Right hindlimb (tissue), 1 donor: ENCODE measurements around the gene MAPK9.
"Not testable (repeated sequence)": the region's sequence is repeated elsewhere in the genome, so short reads cannot be mapped to it uniquely, and the experiment has no call there.

ENCODE experiments used
- DNase-seq: peaks from one replicate; pipeline ENCODE4 v3.0.0-alpha.2; 2018

The MAPK9 gene

GRCh38 chr5:180324601-180324950 is 32.7 kb upstream of the MAPK9 start:
- peak; percentile 46 for DNase-seq

- no peak for DNase-seq
Measured at GRCh38 chr5:180323941-180324600, 32.2 kb upstream of the MAPK9 start.

- DNase-seq, result no peak
Measured at GRCh38 chr5:180323160-180323559, 31.3 kb upstream of the MAPK9 start.

GRCh38 chr5:180318456-180319089 is 26.7 kb upstream of the MAPK9 start:
- no peak for DNase-seq

- no peak for DNase-seq
Measured at GRCh38 chr5:180316586-180316985, 24.7 kb upstream of the MAPK9 start.

- DNase-seq, result peak; percentile 60
Measured at GRCh38 chr5:180315762-180316212, 23.9 kb upstream of the MAPK9 start.

- DNase-seq, result peak; percentile 62
Measured at GRCh38 chr5:180313677-180314505, 22.0 kb upstream of the MAPK9 start.

- DNase-seq, result no peak
Measured at GRCh38 chr5:180311216-180311615, 19.3 kb upstream of the MAPK9 start.

GRCh38 chr5:180306796-180307195 is 14.9 kb upstream of the MAPK9 start:
- DNase-seq, result no peak

- no peak for DNase-seq
Measured at GRCh38 chr5:180305481-180305880, 13.6 kb upstream of the MAPK9 start.

GRCh38 chr5:180304431-180305375 is 12.8 kb upstream of the MAPK9 start:
- no peak for DNase-seq

- DNase-seq, result no peak
Measured at GRCh38 chr5:180304016-180304292, 12.1 kb upstream of the MAPK9 start.

GRCh38 chr5:180303226-180304015 is 11.5 kb upstream of the MAPK9 start:
- no peak for DNase-seq

- no peak for DNase-seq
Measured at GRCh38 chr5:180302256-180302655, 10.4 kb upstream of the MAPK9 start.

GRCh38 chr5:180301253-180301652 is 9.4 kb upstream of the MAPK9 start:
- DNase-seq, result no peak

- no peak for DNase-seq
Measured at GRCh38 chr5:180299526-180299925, 7.6 kb upstream of the MAPK9 start.

GRCh38 chr5:180299014-180299413 is 7.1 kb upstream of the MAPK9 start:
- not testable (repeated sequence) for DNase-seq

- no peak for DNase-seq
Measured at GRCh38 chr5:180297587-180298282, 5.9 kb upstream of the MAPK9 start.

GRCh38 chr5:180296771-180297170 is 4.9 kb upstream of the MAPK9 start:
- no peak for DNase-seq

GRCh38 chr5:180294913-180295555 is 3.2 kb upstream of the MAPK9 start:
- DNase-seq, result no peak

- no peak for DNase-seq
Measured at GRCh38 chr5:180294411-180294810, 2.5 kb upstream of the MAPK9 start.
